Astrocyte (in vitro differentiated cells and primary cell): ENCODE data around the gene NRROS.

Experiments used
- CTCF ChIP-seq: IDR thresholded peaks from 2 replicates; pipeline ENCODE4 v1.5.1; 2011; ENCODE audit warnings: low read depth, mild to moderate bottlenecking, inconsistent platforms, low read length, moderate library complexity; ENCODE audit not compliant: insufficient read depth
- EZH2 ChIP-seq: IDR thresholded peaks from 2 replicates; pipeline ENCODE4 v1.6.1; 2012; ENCODE audit warnings: mild to moderate bottlenecking, low read length, inconsistent platforms; ENCODE audit not compliant: insufficient read depth

GRCh38 chr3:196656213-196656612 is 16.7 kb downstream of the NRROS start:
- no peak for TF ChIP-seq CTCF
- no peak for TF ChIP-seq EZH2
